GM18951 (cell line): ENCODE results near the gene CACNB1.

Source experiments
- POLR2A ChIP-seq: IDR thresholded peaks from 4 replicates; pipeline ENCODE4 v1.6.1; 2011; ENCODE audit warnings: mild to moderate bottlenecking; ENCODE audit not compliant: insufficient read length, insufficient read depth; ENCODE audit errors: extremely low read depth
- in situ Hi-C: fragments of 300-500 bp; cut with MboI; formaldehyde crosslinking; loops from one replicate; pipeline ENCODE4 v1.12.0; 2022; ENCODE audit warnings: low sequenced_read_pairs, mixed read lengths, inconsistent platforms; ENCODE audit not compliant: unreplicated experiment

The CACNB1 gene

DNA sequence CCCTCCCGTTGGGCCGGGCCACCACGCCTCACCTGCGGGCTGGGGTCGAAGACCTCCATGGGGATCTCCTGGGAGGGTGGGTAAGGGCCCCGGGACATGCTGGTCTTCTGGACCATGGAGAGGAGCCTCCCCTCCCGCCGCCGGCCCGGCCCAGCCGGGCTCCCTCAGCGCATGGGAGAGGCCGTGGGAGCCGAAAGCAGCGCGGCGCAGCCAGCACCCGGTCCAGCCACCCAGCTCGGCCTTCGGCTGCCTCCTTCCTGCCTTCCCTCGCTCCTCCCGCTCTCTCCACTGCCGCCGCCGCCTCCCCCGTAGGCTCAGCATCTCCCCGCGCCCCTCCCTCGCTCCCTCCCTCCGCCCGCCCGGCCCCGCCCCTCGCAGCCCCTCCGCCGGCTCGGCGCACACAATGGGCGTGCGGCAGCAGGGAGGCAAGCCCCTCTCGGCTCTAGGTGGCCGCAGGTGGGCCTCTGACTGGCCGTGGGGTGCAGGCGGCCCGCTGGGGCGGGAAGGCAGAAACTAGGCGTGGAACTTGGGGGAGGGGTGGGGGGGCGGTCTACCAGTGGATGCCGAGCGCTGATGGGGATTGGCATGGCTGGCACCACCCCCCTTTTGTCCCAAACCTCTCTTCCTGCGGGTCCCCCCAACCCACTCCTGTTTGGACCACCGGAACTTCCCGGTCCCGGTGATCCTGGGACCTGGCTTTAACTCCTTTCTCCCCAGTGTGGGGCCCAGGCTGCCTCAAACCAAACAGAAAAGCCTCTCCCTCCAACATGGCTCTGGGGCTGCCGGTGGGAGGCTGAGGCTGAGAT is at the start of gene CACNB1:
Gene CACNB1, minus strand, starts transcription at position 290 of the 806 bp plus-strand sequence. Its CDS starts 174 bp downstream, at position 116.
- peak; percentile 69 for TF ChIP-seq POLR2A
- in situ Hi-C loops = no loop called here

- in situ Hi-C loops = no loop called here
- TF ChIP-seq POLR2A = no peak
Measured at GRCh38 chr17:39246274-39246673, 48.8 kb upstream of the CACNB1 start.

DNA sequence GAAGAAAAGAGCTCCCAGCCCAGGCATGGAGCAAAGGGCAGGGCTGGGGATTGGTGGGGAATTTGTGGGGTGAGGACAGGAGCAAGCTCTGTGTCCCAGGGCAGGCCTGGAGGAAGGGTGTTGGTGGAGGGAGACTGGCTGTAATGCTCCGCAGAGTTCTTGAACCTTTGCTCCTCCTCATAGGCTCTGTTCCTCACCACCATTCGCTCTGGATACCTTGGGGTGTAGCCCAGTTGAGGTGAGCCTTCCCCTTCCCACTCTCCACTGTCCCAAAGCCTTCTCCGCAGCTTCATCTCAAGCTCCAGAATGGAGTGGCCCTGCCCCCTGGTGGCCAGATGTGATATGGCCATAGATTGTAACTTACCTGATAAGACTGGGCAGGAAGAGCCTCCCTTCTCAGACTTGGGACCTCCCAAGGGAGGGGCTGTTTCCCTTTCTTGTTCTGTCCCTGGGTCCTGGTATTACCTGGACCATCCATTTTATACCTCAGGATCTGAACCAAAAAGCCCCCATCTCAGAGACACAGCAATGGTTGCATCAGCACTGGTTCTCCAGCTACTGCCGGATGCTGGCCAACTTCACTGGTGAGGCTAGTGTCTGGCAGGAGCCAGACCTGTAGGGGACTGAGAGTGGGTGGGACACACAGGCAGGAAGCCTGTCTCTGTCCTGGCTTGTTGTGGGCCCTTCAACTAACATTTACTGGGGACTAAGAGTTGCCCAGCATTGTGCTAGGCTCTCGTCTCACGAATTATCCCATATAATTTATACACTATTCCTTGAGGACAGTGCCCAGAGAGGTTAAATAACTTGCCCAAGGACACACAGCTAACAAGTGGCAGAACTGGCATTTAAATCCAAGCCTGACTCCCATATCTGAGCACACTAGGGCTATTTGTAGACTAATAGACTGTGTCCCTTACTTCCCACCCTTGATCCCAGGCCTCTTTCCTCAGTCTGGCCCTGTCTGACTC is 47.4 kb upstream of the CACNB1 start:
- in situ Hi-C loops = loop anchor here (5.0 kb wide), 1 partner anchor 38 kb away; no protein-coding TSS in a partner anchor
- TF ChIP-seq POLR2A = no peak

DNA sequence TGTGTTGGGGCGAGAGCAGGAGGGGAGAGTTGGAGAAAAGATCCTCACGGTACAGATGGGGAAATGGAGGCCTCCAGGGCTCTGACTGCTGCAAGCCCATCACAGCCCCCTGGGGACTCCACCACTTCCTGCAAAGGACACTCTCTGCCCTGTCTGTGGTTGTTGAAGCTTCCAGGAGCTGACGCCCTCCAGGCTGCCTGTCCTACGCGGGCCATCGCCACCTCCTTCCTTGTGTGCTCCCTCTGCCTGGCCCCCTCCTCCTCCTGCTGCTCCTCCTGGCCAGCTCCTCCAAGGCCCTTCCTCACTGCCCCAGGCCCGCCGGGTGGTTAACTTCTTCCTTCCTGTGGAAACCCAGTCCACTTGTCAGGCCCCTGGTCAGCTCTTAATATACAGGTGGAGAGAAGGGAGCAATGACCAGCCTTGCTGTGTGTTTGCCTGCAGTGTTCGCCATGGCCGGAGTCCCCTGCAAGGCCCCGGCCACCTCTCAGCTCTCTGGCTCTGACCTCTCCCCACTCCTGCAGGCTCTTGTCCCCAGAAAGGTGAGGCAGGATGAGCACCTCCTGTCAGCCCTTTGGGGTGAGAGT is 46.6 kb upstream of the CACNB1 start:
- in situ Hi-C loops = loop anchor here (5.0 kb wide), 1 partner anchor 37 kb away; no protein-coding TSS in a partner anchor
- TF ChIP-seq POLR2A = no peak

DNA sequence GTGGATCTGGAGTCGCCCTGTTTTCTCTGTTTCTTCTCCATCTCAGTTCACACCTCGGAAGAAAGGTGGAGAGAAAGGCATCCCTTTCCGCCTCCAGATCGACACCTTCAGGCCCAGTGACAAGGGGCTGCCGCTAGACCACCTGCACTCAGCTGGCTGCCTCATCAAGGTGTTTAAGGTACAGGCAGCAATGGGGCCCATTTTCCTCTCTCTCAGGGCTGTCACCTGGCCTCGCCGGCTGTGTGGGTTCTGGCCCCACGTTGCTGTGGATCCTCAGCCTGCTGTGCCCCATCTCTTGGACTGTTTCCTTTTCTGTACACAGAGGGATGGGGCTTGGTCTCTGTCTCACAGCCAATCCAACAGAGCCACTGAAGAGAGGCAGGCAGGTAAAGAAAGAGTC is 45.7 kb upstream of the CACNB1 start:
- in situ Hi-C loops = loop anchor here (5.0 kb wide), 1 partner anchor 36 kb away; no protein-coding TSS in a partner anchor
- no peak for TF ChIP-seq POLR2A

DNA sequence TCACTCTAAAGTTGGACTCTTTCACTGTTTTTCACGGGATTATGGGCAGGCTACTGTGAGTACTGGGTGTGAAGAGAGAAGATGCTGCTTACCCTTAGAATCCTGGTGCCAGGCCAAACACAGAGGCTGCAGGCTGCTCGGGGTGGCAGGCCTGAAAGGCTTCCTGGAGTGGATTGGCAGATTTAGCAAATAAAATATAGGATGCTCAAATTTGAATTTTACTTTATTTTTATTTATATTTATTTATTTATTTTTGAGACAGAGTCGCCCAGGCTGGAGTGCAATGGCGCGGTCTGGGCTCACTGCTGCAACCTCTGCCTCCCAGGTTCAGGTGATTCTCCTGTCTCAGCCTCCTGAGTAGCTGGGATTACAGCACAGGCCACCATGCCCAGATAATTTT is 43.2 kb upstream of the CACNB1 start:
- in situ Hi-C loops = loop anchor here (5.0 kb wide), 1 partner anchor 33 kb away; no protein-coding TSS in a partner anchor
- no peak for TF ChIP-seq POLR2A

DNA sequence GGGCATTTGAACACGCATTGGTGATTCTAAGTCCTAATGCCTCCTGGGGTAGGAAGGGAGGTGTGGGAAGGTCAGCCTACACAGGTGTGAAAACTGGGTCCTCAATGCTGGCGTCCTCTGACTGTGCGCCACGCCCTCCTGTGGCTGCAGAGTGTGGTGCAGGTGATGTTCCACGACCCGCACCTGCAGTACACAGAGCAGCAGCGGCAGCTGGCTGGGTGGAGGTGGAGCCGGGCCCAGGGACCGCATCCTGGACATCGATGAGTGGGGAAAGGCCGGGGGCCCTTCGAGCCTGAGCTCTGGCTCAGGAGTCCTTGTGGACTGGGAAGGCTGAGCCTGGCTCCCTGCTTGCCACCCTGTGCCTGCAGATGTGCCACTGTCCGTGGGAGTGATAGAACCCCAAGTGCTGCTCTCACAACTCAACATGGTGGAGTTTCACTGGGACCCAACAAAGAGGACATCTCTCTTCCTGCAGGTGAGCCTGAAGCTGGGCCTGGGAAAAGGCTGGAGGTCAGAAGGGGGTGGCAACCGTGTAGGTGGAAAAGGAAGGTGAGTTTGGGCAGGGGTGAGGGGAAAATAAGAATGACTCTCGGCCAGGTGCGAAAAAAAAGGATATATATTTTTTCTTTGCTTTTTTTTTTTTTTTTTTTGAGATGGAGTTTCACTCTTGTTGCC is 42.3 kb upstream of the CACNB1 start:
- in situ Hi-C loops = loop anchor here (5.0 kb wide), 1 partner anchor 32 kb away; no protein-coding TSS in a partner anchor
- no peak for TF ChIP-seq POLR2A

- in situ Hi-C loops = no loop called here
- no peak for TF ChIP-seq POLR2A
Measured at GRCh38 chr17:39238311-39238972, 41.0 kb upstream of the CACNB1 start.

DNA sequence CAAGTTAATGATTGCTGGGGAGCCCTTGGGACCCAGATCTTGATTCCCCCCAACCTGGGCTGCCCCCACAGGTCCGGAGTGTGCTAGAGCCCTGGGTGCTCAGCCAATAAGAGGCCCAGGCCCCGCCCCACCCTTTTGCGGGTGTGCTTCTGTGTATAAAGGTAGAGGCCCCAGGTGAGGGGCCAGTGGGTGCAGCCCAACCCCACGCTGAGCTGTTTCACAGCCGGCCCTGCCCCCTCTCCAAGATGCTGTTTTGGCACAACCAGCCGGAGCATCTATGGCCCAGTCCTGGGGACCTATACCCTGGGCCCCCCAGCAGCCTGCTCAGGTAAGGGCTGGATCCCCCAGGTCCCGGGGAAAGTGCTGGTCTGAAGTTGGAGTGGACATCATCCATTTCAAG is 40.1 kb upstream of the CACNB1 start:
- in situ Hi-C loops = no loop called here

GRCh38 chr17:39236981-39237441 is 39.5 kb upstream of the CACNB1 start:
- in situ Hi-C loops = no loop called here
- no peak for TF ChIP-seq POLR2A

More for the DNA sequence above, 40.1 kb upstream of the CACNB1 start:
- TF ChIP-seq POLR2A = no peak

- TF ChIP-seq POLR2A = no peak
- in situ Hi-C loops = no loop called here
Measured at GRCh38 chr17:39236450-39236927, 39.0 kb upstream of the CACNB1 start.

GRCh38 chr17:39235555-39236449 is 38.3 kb upstream of the CACNB1 start:
- no peak for TF ChIP-seq POLR2A
- in situ Hi-C loops = no loop called here
